ENCODE measurements around the gene TMEM240. TPM values are rescaled to one million over a fixed set of nuclear protein-coding genes. Genes with fewer than 3 reads are reported as not detected.
"Not testable (repeated sequence)": the region's sequence is repeated elsewhere in the genome, so short reads cannot be mapped to it uniquely, and the experiment has no call there.

TMEM240 gene
- total RNA-seq, 4 donors from 2014 or later = 9.4 to 16.3 TPM; not detected in 2

GRCh38 chr1:1527092-1527816 is 13.2 kb downstream of the TMEM240 start:
- no peak for TF ChIP-seq POLR2A (IDR thresholded peaks at IDR 0.05)
- Histone ChIP-seq H3K27ac (no peak overlapping the region), H3K36me3 (no peaks in the 10 kb centered on the region), H3K27me3 (no peaks in the 10 kb centered on the region), H3K4me1 (no peaks in the 10 kb centered on the region), H3K9me3 (peaks cover 0 to 4% of the 10 kb centered on the region in 2 donors), H3K4me3 (no peak overlapping the region)
- intact Hi-C loops (cut with DNase I; ENCODE audit: low total_unique reads) = no loop called here
- no peak for DNase-seq

GRCh38 chr1:1526476-1526875 is 13.9 kb downstream of the TMEM240 start:
- DNase-seq; intact Hi-C loops (cut with DNase I; ENCODE audit: low total_unique reads); H3K9me3 ChIP-seq; H3K27me3 ChIP-seq; H3K4me3 ChIP-seq; H3K4me1 ChIP-seq; H3K27ac ChIP-seq; H3K36me3 ChIP-seq: not testable (repeated sequence)

- H3K9me3 ChIP-seq; DNase-seq; intact Hi-C loops (cut with DNase I; ENCODE audit: low total_unique reads); H3K4me3 ChIP-seq; H3K36me3 ChIP-seq; H3K27me3 ChIP-seq; H3K4me1 ChIP-seq; H3K27ac ChIP-seq: not testable (repeated sequence)
Measured at GRCh38 chr1:1524750-1525383, 15.6 kb downstream of the TMEM240 start.

GRCh38 chr1:1523651-1524050 is 16.8 kb downstream of the TMEM240 start:
- H3K9me3 ChIP-seq; H3K27me3 ChIP-seq; H3K4me1 ChIP-seq; DNase-seq; H3K4me3 ChIP-seq; H3K36me3 ChIP-seq; H3K27ac ChIP-seq; intact Hi-C loops (cut with DNase I; ENCODE audit: low total_unique reads): not testable (repeated sequence)

- H3K36me3 ChIP-seq; H3K9me3 ChIP-seq; H3K4me3 ChIP-seq; DNase-seq; H3K4me1 ChIP-seq; H3K27me3 ChIP-seq; H3K27ac ChIP-seq; intact Hi-C loops (cut with DNase I; ENCODE audit: low total_unique reads): not testable (repeated sequence)
Measured at GRCh38 chr1:1523226-1523625, 17.2 kb downstream of the TMEM240 start.

GRCh38 chr1:1522536-1522935 is 17.9 kb downstream of the TMEM240 start:
- H3K27ac ChIP-seq; DNase-seq; H3K36me3 ChIP-seq; H3K4me1 ChIP-seq; H3K4me3 ChIP-seq; H3K9me3 ChIP-seq; H3K27me3 ChIP-seq; intact Hi-C loops (cut with DNase I; ENCODE audit: low total_unique reads): not testable (repeated sequence)

GRCh38 chr1:1521331-1521730 is 19.1 kb downstream of the TMEM240 start:
- Histone ChIP-seq H3K36me3 (no peaks in the 10 kb centered on the region), H3K27me3 (no peaks in the 10 kb centered on the region), H3K4me3 (no peak overlapping the region), H3K27ac (no peak overlapping the region), H3K9me3 (no peaks in the 10 kb centered on the region), H3K4me1 (no peaks in the 10 kb centered on the region)
- TF ChIP-seq POLR2A (IDR thresholded peaks at IDR 0.05) = no peak
- no peak for TF ChIP-seq CTCF (IDR thresholded peaks at IDR 0.05)
- intact Hi-C loops (cut with DNase I; ENCODE audit: low total_unique reads) = no loop called here
- no peak for DNase-seq

- H3K9me3 ChIP-seq; H3K4me1 ChIP-seq; H3K27me3 ChIP-seq; H3K27ac ChIP-seq; H3K36me3 ChIP-seq; H3K4me3 ChIP-seq; DNase-seq; intact Hi-C loops (cut with DNase I; ENCODE audit: low total_unique reads): not testable (repeated sequence)
Measured at GRCh38 chr1:1519805-1520505, 20.5 kb downstream of the TMEM240 start.

GRCh38 chr1:1518621-1519007 is 21.8 kb downstream of the TMEM240 start:
- DNase-seq; H3K27me3 ChIP-seq; H3K9me3 ChIP-seq; H3K36me3 ChIP-seq; H3K27ac ChIP-seq; H3K4me3 ChIP-seq; intact Hi-C loops (cut with DNase I; ENCODE audit: low total_unique reads); H3K4me1 ChIP-seq: not testable (repeated sequence)
